ENCODE results near the gene KAZN.

The KAZN gene

GRCh38 chr1:14844923-14845617 is 246.6 kb downstream of the KAZN start:
- TF ChIP-seq REST (IDR thresholded peaks at IDR 0.05; ENCODE audit: low read depth) (no peak), EGR1 (IDR thresholded peaks at IDR 0.05) (no peak), TEAD4 (IDR thresholded peaks at IDR 0.05) (no peak), YY1 (IDR thresholded peaks at IDR 0.05; ENCODE audit: low read depth) (no peak), TCF12 (IDR thresholded peaks at IDR 0.05; ENCODE audit: low read depth) (no peak), TAF1 (IDR thresholded peaks at IDR 0.05; ENCODE audit: low read depth) (no peak)
- TF ChIP-seq, protein P1, sequence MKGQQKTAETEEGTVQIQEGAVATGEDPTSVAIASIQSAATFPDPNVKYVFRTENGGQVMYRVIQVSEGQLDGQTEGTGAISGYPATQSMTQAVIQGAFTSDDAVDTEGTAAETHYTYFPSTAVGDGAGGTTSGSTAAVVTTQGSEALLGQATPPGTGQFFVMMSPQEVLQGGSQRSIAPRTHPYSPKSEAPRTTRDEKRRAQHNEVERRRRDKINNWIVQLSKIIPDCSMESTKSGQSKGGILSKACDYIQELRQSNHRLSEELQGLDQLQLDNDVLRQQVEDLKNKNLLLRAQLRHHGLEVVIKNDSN (IDR thresholded peaks at IDR 0.05) = no peak

DNA sequence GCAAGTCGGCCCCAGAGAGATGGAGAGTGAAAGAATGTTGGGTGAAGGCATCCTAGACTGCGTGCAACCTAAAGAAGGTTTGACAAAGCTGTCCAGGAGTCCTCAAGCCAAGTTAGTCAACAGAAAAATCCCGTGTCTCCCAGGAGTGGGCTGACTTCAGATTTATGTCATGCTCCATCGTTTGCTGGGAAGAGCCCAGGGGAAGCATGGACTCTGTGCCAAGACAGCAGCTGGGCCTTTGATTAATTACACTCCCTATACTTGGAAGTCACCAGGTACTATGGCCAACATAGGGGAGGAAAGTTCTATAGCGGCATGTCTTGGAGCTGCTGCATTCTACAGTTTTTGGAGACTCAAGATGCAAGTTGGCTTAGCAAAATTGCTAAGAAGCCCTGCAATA is 247.4 kb downstream of the KAZN start:
- TF ChIP-seq FOXM1 (IDR thresholded peaks at IDR 0.05; ENCODE audit: borderline replicate concordance, low read depth) (no peak), TAF1 (IDR thresholded peaks at IDR 0.05; ENCODE audit: low read depth) (no peak), TCF12 (IDR thresholded peaks at IDR 0.05; ENCODE audit: low read depth) (no peak), YY1 (IDR thresholded peaks at IDR 0.05; ENCODE audit: low read depth) (no peak)

GRCh38 chr1:14846688-14847087 is 248.2 kb downstream of the KAZN start:
- TF ChIP-seq EGR1 (IDR thresholded peaks at IDR 0.05) (no peak), CEBPB (IDR thresholded peaks at IDR 0.05) (no peak), TCF12 (IDR thresholded peaks at IDR 0.05; ENCODE audit: low read depth) (no peak), TAF1 (IDR thresholded peaks at IDR 0.05; ENCODE audit: low read depth) (no peak), FOXM1 (IDR thresholded peaks at IDR 0.05; ENCODE audit: borderline replicate concordance, low read depth) (no peak), REST (IDR thresholded peaks at IDR 0.05; ENCODE audit: low read depth) (no peak), ZBTB7A (IDR thresholded peaks at IDR 0.05; ENCODE audit: low read depth) (no peak), RAD21 (IDR thresholded peaks at IDR 0.05; ENCODE audit: low read depth) (no peak), EP300 (IDR thresholded peaks at IDR 0.05; ENCODE audit: borderline replicate concordance) (no peak), YY1 (IDR thresholded peaks at IDR 0.05; ENCODE audit: low read depth) (no peak), NFIC (IDR thresholded peaks at IDR 0.05) (no peak), TEAD4 (IDR thresholded peaks at IDR 0.05) (no peak), CREB1 (IDR thresholded peaks at IDR 0.05; ENCODE audit: low read depth) (no peak)
- TF ChIP-seq, protein P2, sequence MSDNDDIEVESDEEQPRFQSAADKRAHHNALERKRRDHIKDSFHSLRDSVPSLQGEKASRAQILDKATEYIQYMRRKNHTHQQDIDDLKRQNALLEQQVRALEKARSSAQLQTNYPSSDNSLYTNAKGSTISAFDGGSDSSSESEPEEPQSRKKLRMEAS (IDR thresholded peaks at IDR 0.05) = no peak
- TF ChIP-seq, protein P1 (IDR thresholded peaks at IDR 0.05) = no peak

- no peak for TF ChIP-seq TCF12 (IDR thresholded peaks at IDR 0.05; ENCODE audit: low read depth)
Observed at GRCh38 chr1:14848203-14848602, 249.7 kb downstream of the KAZN start.

DNA sequence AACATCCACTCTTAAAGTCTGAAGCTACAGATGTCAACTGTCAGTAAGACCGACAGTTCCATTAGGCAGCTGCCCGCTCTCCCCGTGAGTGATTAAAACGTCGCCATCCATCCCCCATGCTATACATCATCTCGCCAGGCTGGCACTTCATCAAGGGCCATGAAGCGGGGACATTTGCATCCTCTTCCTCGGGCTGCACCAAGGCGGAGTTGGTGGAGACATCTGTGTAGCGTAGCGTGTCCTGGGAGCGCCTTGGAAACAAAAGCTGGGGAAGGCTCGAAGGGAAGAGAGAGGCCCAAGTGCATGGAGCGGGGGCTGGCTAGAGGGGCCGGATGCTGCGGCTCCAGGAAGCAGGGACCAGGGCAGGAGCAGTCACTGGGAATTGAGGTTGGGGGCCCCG is 250.1 kb downstream of the KAZN start:
- TF ChIP-seq, protein P2 (IDR thresholded peaks at IDR 0.05) = no peak
- TF ChIP-seq NFIC (IDR thresholded peaks at IDR 0.05) (no peak), YY1 (IDR thresholded peaks at IDR 0.05; ENCODE audit: low read depth) (no peak), TAF1 (IDR thresholded peaks at IDR 0.05; ENCODE audit: low read depth) (no peak), EP300 (IDR thresholded peaks at IDR 0.05; ENCODE audit: borderline replicate concordance) (no peak), TEAD4 (IDR thresholded peaks at IDR 0.05) (no peak), EGR1 (IDR thresholded peaks at IDR 0.05) (no peak), CREB1 (IDR thresholded peaks at IDR 0.05; ENCODE audit: low read depth) (no peak), REST (IDR thresholded peaks at IDR 0.05; ENCODE audit: low read depth) (no peak)
- TF ChIP-seq, protein P1 (IDR thresholded peaks at IDR 0.05) = no peak
